GM18517 (cell line): ENCODE measurements around the gene TMEM263.
"Not testable (repeated sequence)": the region's sequence is repeated elsewhere in the genome, so short reads cannot be mapped to it uniquely, and the experiment has no call there.

Source experiments
- ATAC-seq: cut with Tn5 transposase; IDR thresholded peaks from one replicate; pipeline ENCODE4 v1.9.1; 2021; ENCODE audit warnings: mild to moderate bottlenecking, moderate library complexity; ENCODE audit not compliant: unreplicated experiment

Gene TMEM263

GRCh38 chr12:106955377-106956047, at the start of gene TMEM263:
Gene TMEM263, plus strand, starts transcription at chr12:106955907. Its CDS starts 11,210 bp downstream, at chr12:106967117.
- peak; percentile 71 for ATAC-seq

GRCh38 chr12:106906715-106907114, 49.0 kb upstream of the TMEM263 start:
- ATAC-seq = no peak

- no peak for ATAC-seq
These were observed 48.3 kb upstream of the TMEM263 start for GRCh38 chr12:106907411-106907810.

GRCh38 chr12:106907846-106908245, 47.9 kb upstream of the TMEM263 start:
- ATAC-seq = no peak

GRCh38 chr12:106908561-106908960, 47.1 kb upstream of the TMEM263 start:
- ATAC-seq = no peak

- peak; percentile 62 for ATAC-seq
These were observed 45.5 kb upstream of the TMEM263 start for GRCh38 chr12:106910202-106910601.

- ATAC-seq = no peak
These were observed 44.1 kb upstream of the TMEM263 start for GRCh38 chr12:106911581-106911980.

GRCh38 chr12:106913456-106913855, 42.3 kb upstream of the TMEM263 start:
- no peak for ATAC-seq

GRCh38 chr12:106914796-106915634, 40.7 kb upstream of the TMEM263 start:
- peak; percentile 71 for ATAC-seq

GRCh38 chr12:106915635-106916026, 40.1 kb upstream of the TMEM263 start:
- ATAC-seq = no peak

GRCh38 chr12:106917503-106917902, 38.2 kb upstream of the TMEM263 start:
- no peak for ATAC-seq

GRCh38 chr12:106918746-106919145, 37.0 kb upstream of the TMEM263 start:
- ATAC-seq = no peak

GRCh38 chr12:106919910-106920544, 35.7 kb upstream of the TMEM263 start:
- ATAC-seq = no peak

- not testable (repeated sequence) for ATAC-seq
These were observed 33.7 kb upstream of the TMEM263 start for GRCh38 chr12:106921976-106922375.

GRCh38 chr12:106923594-106923993, 32.1 kb upstream of the TMEM263 start:
- not testable (repeated sequence) for ATAC-seq

GRCh38 chr12:106924268-106924861, 31.3 kb upstream of the TMEM263 start:
- no peak for ATAC-seq

GRCh38 chr12:106926657-106927056, 29.1 kb upstream of the TMEM263 start:
- ATAC-seq = no peak

GRCh38 chr12:106934277-106934676, 21.4 kb upstream of the TMEM263 start:
- no peak for ATAC-seq

GRCh38 chr12:106941481-106942156, 14.1 kb upstream of the TMEM263 start:
- no peak for ATAC-seq

GRCh38 chr12:106942775-106943174, 12.9 kb upstream of the TMEM263 start:
- no peak for ATAC-seq
